HG03097 (cell line): ENCODE measurements around the gene FRG1.
"Not testable (repeated sequence)": the region's sequence is repeated elsewhere in the genome, so short reads cannot be mapped to it uniquely, and the experiment has no call there.

Experiments
- ATAC-seq: cut with Tn5 transposase; IDR thresholded peaks from one replicate; pipeline ENCODE4 v1.9.1; 2021; ENCODE audit not compliant: unreplicated experiment, low FRiP score

Gene FRG1

GRCh38 chr4:189984661-189985060 is 44.0 kb downstream of the FRG1 start:
- ATAC-seq: not testable (repeated sequence)

GRCh38 chr4:189985651-189986243 is 45.1 kb downstream of the FRG1 start:
- ATAC-seq: not testable (repeated sequence)

- no peak for ATAC-seq
Observed at GRCh38 chr4:189988877-189989431, 48.3 kb downstream of the FRG1 start.

GRCh38 chr4:189989941-189990340 is 49.3 kb downstream of the FRG1 start:
- not testable (repeated sequence) for ATAC-seq
